MCF 10A (cell line): ENCODE data around the gene DBX2. TPM values are rescaled to one million over a fixed set of nuclear protein-coding genes. Genes with fewer than 3 reads are reported as not detected.

ENCODE experiments used
- BruUV-seq: library from RNA; stranded (reverse); fragments of 400-500 nt; replicated peaks from 2 replicates; lab custom pipeline; 2021; lab: Mats Ljungman, UMichigan
- CTCF ChIA-PET: fragments of 300-600 bp; sonication (Branson Sonifier 250); formaldehyde crosslinking; extraction: SDS; loops from one replicate; lab custom pipeline; 2021; ENCODE audit warnings: antibody characterized with exemption, inconsistent platforms; lab: Yijun Ruan, JAX
- POLR2A ChIA-PET: fragments of 300-600, 350-650 bp; sonication (Branson Sonifier 250); formaldehyde crosslinking; extraction: SDS; loops from one replicate; lab custom pipeline; 2020; ENCODE audit warnings: antibody characterized with exemption, inconsistent platforms; lab: Yijun Ruan, JAX
- DNase-seq: peaks from one replicate; pipeline ENCODE4 v3.0.0-alpha.2; 2018; ENCODE audit not compliant: unreplicated experiment
- H3K27ac Mint-ChIP-seq: one replicate; pipeline ENCODE4 v1.8.0; 2022; ENCODE audit warnings: mild to moderate bottlenecking, low read depth, mixed read lengths; ENCODE audit not compliant: unreplicated experiment
- H3K27me3 Mint-ChIP-seq: one replicate; pipeline ENCODE4 v1.8.0; 2022; ENCODE audit warnings: mixed read lengths; ENCODE audit not compliant: insufficient read depth, unreplicated experiment
- H3K36me3 Mint-ChIP-seq: one replicate; pipeline ENCODE4 v1.8.0; 2022; ENCODE audit warnings: mild to moderate bottlenecking, moderate library complexity, mixed read lengths; ENCODE audit not compliant: insufficient read depth, unreplicated experiment
- H3K4me1 Mint-ChIP-seq: one replicate; pipeline ENCODE4 v1.8.0; 2022; ENCODE audit warnings: mixed read lengths; ENCODE audit not compliant: insufficient read depth, unreplicated experiment
- H3K4me3 Mint-ChIP-seq: one replicate; pipeline ENCODE4 v1.8.0; 2022; ENCODE audit warnings: mild to moderate bottlenecking, moderate library complexity, mixed read lengths; ENCODE audit not compliant: unreplicated experiment
- H3K9me3 Mint-ChIP-seq: one replicate; pipeline ENCODE4 v1.8.0; 2022; ENCODE audit warnings: mixed read lengths; ENCODE audit not compliant: unreplicated experiment
- CTCF ChIP-seq: fragments of 200-600 bp; IDR thresholded peaks from one replicate; pipeline ENCODE4 v1.8.0; 2022; ENCODE audit warnings: antibody characterized with exemption, mild to moderate bottlenecking; ENCODE audit not compliant: unreplicated experiment
- intact Hi-C: fragments of 100-400 bp; cut with micrococcal nuclease; formaldehyde crosslinking; loops from 2 replicates; pipeline ENCODE4 v1.14.1; 2022
- total RNA-seq: library from RNA; stranded (reverse); gene quantifications from 2 replicates; pipeline ENCODE4 v1.2.3, GENCODE V29; 2022

Gene DBX2
- total RNA-seq, 1 experiment from 2014 or later = not detected

DNA sequence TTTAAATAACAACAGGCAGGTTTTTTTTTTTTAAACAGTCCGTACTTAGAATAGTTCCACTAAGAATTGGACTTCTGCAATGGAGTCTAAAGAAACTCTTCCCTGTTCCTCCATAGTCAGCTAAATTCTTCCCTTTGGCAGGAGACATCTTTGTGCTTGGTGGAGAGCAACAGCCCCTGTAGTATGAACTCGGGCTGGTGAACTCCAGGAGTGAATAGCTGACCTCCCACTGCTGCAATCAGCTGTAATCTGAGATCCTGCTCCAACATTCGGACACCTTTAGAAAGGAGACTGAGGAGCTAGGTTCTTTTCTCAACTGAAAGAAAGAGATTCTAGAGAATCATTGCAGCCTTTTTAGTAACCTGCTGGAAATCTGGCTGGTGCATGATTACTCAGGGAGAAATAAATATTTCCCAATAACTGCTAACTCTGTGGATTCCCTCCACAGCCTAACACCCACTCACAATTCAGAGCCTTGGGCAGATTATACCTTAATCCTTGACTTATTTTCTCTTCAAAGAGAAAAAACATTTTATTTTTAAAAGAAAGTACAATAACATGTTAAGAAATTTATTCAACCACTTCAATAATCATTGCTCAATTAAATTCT lies 25.6 kb upstream of the DBX2 start:
- TF ChIP-seq CTCF = no peak
- H3K27ac Mint-ChIP-seq = no peak overlapping the region
- DNase-seq = no peak
- intact Hi-C loops = no loop called here
- H3K27me3 Mint-ChIP-seq = peaks cover 58% of the 10 kb centered on the region
- H3K9me3 Mint-ChIP-seq = no peaks in the 10 kb centered on the region
- no peak overlapping the region for H3K4me3 Mint-ChIP-seq
- H3K4me1 Mint-ChIP-seq = no peaks in the 10 kb centered on the region
- BruUV-seq = no TSS peak
- CTCF ChIA-PET = no interaction called here
- H3K36me3 Mint-ChIP-seq = no peaks in the 10 kb centered on the region
- POLR2A ChIA-PET = no interaction called here

GRCh38 chr12:45075587-45076282 lies 24.8 kb upstream of the DBX2 start:
- CTCF ChIA-PET = interaction anchor here (0.6 kb wide), 1 partner anchor 517 kb away, joined by 3 read pairs; no protein-coding TSS in a partner anchor
- Mint-ChIP-seq H3K4me1 (no peaks in the 10 kb centered on the region), H3K27me3 (peaks cover 52% of the 10 kb centered on the region), H3K36me3 (no peaks in the 10 kb centered on the region), H3K9me3 (no peaks in the 10 kb centered on the region), H3K4me3 (no peak overlapping the region), H3K27ac (no peak overlapping the region)
- no peak for TF ChIP-seq CTCF
- no peak for DNase-seq
- no TSS peak for BruUV-seq
- intact Hi-C loops = no loop called here
- POLR2A ChIA-PET = no interaction called here

- no peaks in the 10 kb centered on the region for H3K4me1 Mint-ChIP-seq
- no peak for DNase-seq
- BruUV-seq = no TSS peak
- H3K4me3 Mint-ChIP-seq = no peak overlapping the region
- intact Hi-C loops = no loop called here
- no peaks in the 10 kb centered on the region for H3K9me3 Mint-ChIP-seq
- CTCF ChIA-PET = no interaction called here
- H3K27ac Mint-ChIP-seq = no peak overlapping the region
- H3K36me3 Mint-ChIP-seq = no peaks in the 10 kb centered on the region
- TF ChIP-seq CTCF = no peak
- peaks cover 40% of the 10 kb centered on the region for H3K27me3 Mint-ChIP-seq
- POLR2A ChIA-PET = no interaction called here
Observed at GRCh38 chr12:45065125-45065626, 14.3 kb upstream of the DBX2 start.

GRCh38 chr12:45060976-45061375 lies 10.1 kb upstream of the DBX2 start:
- Mint-ChIP-seq H3K4me1 (no peaks in the 10 kb centered on the region), H3K36me3 (no peaks in the 10 kb centered on the region), H3K27ac (no peak overlapping the region), H3K9me3 (no peaks in the 10 kb centered on the region), H3K27me3 (peaks cover 53% of the 10 kb centered on the region), H3K4me3 (no peak overlapping the region)
- DNase-seq = no peak
- no TSS peak for BruUV-seq
- intact Hi-C loops = no loop called here
- ChIA-PET POLR2A (no interaction called here), CTCF (no interaction called here)
- no peak for TF ChIP-seq CTCF
